Subcutaneous abdominal adipose tissue (tissue), 5 donors: ENCODE results near the gene TSPAN14.
A peak's percentile ranks its signal among the peaks of the same experiment; 100 is the strongest.

Experiments used
- H3K27ac ChIP-seq: one replicate; pipeline ENCODE4 v1.7.0; 2013; ENCODE audit warnings: low read depth, mild to moderate bottlenecking, inconsistent platforms, low read length, moderate library complexity
- H3K27me3 ChIP-seq, 5 donors: one replicate each; pipeline ENCODE4 v1.7.0; 2013; ENCODE audit warnings: low read length in 5 of 5, inconsistent platforms in 1 of 5; ENCODE audit not compliant: control insufficient read depth in 5 of 5, insufficient read depth in 4 of 5
- H3K36me3 ChIP-seq, 5 donors: one replicate each; pipeline ENCODE4 v1.7.0; 2013; ENCODE audit warnings: low read length in 5 of 5; ENCODE audit not compliant: control insufficient read depth in 5 of 5, insufficient read depth in 5 of 5
- H3K4me1 ChIP-seq, 5 donors: one replicate each; pipeline ENCODE4 v1.7.0; 2013; ENCODE audit warnings: low read length in 5 of 5, mild to moderate bottlenecking in 3 of 5, moderate library complexity in 1 of 5; ENCODE audit not compliant: control insufficient read depth in 5 of 5, insufficient read depth in 5 of 5
- H3K4me3 ChIP-seq, 5 donors: one replicate each; pipeline ENCODE4 v1.7.0; 2013; ENCODE audit warnings: low read length in 5 of 5, low read depth in 1 of 5
- H3K9ac ChIP-seq, 5 donors: one replicate each; pipeline ENCODE4 v1.7.0; 2013; ENCODE audit warnings: low read length in 5 of 5, mild to moderate bottlenecking in 4 of 5, moderate library complexity in 3 of 5
- H3K9me3 ChIP-seq, 5 donors: one replicate each; pipeline ENCODE4 v1.7.0; 2013; ENCODE audit warnings: low read length in 5 of 5; ENCODE audit not compliant: control insufficient read depth in 5 of 5
- donor health status: healthy.
- donor health status: healthy.
- donor health status: healthy.
- donor health status: healthy.
- donor health status: healthy.

Gene TSPAN14

GRCh38 chr10:80442879-80443278 lies 11.2 kb upstream of the TSPAN14 start:
- H3K36me3 ChIP-seq, result no peaks in the 10 kb centered on the region
- no peaks in the 10 kb centered on the region for H3K9me3 ChIP-seq
- H3K27ac ChIP-seq, result peak overlapping the region; percentile 74
- peaks cover 13 to 60% (median 46%) of the 10 kb centered on the region in 5 donors for H3K4me1 ChIP-seq
- H3K4me3 ChIP-seq, result no peak overlapping the region
- H3K27me3 ChIP-seq, result no peaks in the 10 kb centered on the region
- peak overlapping the region in 2 of 5 donors; percentile 23 to 43 for H3K9ac ChIP-seq

DNA sequence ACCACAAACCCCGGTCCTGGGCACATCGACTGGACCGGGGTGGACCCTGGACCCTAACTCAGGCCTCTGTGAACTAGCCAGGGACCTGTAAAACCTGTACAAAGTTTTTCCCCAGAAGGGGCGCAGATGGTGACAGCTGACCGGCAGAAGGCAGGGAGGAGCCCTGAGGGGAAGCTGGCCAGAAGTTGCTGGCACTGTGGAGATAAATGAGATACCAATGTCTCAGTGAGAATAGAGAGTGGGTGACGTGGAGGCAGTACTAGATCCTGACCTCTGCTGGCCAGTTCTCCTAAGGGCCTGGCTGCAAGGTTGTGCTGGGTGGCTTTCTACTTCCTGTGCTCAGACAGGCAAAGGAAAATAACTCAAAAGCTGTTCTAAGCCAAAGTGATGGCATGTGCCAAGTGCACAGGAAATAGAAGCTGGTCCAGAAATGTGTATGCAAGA lies 10.6 kb upstream of the TSPAN14 start:
- no peak overlapping the region for H3K4me3 ChIP-seq
- no peaks in the 10 kb centered on the region for H3K9me3 ChIP-seq
- no peaks in the 10 kb centered on the region for H3K27me3 ChIP-seq
- peak overlapping the region in 1 of 5 donors; percentile 43 for H3K9ac ChIP-seq
- H3K27ac ChIP-seq, result peak overlapping the region; percentile 74
- peaks cover 13 to 53% (median 41%) of the 10 kb centered on the region in 5 donors for H3K4me1 ChIP-seq
- H3K36me3 ChIP-seq, result no peaks in the 10 kb centered on the region

DNA sequence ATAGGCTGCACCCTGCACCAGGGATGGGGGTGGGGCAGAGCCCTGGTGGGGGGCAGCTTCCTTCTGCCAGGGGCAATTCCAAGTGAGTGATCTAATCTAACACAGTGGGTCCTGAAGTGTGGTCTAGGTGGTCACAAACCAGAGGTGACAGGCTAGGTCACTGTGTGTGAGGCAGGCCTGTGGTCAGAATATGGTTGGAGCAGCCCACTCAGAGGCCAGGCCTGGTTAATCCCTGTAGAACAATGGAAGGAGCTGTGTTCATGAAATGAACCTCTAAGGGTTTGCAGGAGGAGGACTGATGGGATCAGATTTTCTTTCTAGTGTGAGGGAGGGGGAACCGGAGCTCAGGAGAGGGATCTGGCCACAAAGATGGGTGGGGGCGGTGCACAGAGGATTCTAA lies 10.0 kb upstream of the TSPAN14 start:
- Histone ChIP-seq H3K27me3 (no peaks in the 10 kb centered on the region), H3K4me3 (no peak overlapping the region), H3K36me3 (no peaks in the 10 kb centered on the region), H3K27ac (peak overlapping the region; percentile 74), H3K9ac (peak overlapping the region in 1 of 5 donors; percentile 63), H3K4me1 (peaks cover 12 to 47% (median 35%) of the 10 kb centered on the region in 5 donors), H3K9me3 (no peaks in the 10 kb centered on the region)

GRCh38 chr10:80444646-80445319 lies 9.3 kb upstream of the TSPAN14 start:
- Histone ChIP-seq H3K4me1 (peaks cover 11 to 44% (median 33%) of the 10 kb centered on the region in 5 donors), H3K36me3 (no peaks in the 10 kb centered on the region), H3K9me3 (no peaks in the 10 kb centered on the region), H3K4me3 (no peak overlapping the region), H3K27me3 (no peaks in the 10 kb centered on the region), H3K9ac (peak overlapping the region in 1 of 5 donors; percentile 63), H3K27ac (peak overlapping the region; percentile 74)

GRCh38 chr10:80447436-80448190 lies 6.5 kb upstream of the TSPAN14 start:
- peaks cover 12 to 34% (median 28%) of the 10 kb centered on the region in 5 donors for H3K4me1 ChIP-seq

GRCh38 chr10:80448209-80448942 lies 5.7 kb upstream of the TSPAN14 start:
- Histone ChIP-seq H3K4me3 (no peak overlapping the region), H3K27me3 (no peaks in the 10 kb centered on the region), H3K9ac (no peak overlapping the region), H3K9me3 (peaks cover 0 to 6% (median 0%) of the 10 kb centered on the region in 5 donors), H3K36me3 (no peaks in the 10 kb centered on the region), H3K27ac (no peak overlapping the region), H3K4me1 (peaks cover 11 to 36% (median 26%) of the 10 kb centered on the region in 5 donors)

More at GRCh38 chr10:80447436-80448190, 6.5 kb upstream of the TSPAN14 start:
- no peak overlapping the region for H3K27ac ChIP-seq
- no peaks in the 10 kb centered on the region for H3K36me3 ChIP-seq
- no peak overlapping the region for H3K9ac ChIP-seq
- no peaks in the 10 kb centered on the region for H3K27me3 ChIP-seq
- H3K9me3 ChIP-seq, result peaks cover 0 to 6% (median 0%) of the 10 kb centered on the region in 5 donors
- H3K4me3 ChIP-seq, result no peak overlapping the region

DNA sequence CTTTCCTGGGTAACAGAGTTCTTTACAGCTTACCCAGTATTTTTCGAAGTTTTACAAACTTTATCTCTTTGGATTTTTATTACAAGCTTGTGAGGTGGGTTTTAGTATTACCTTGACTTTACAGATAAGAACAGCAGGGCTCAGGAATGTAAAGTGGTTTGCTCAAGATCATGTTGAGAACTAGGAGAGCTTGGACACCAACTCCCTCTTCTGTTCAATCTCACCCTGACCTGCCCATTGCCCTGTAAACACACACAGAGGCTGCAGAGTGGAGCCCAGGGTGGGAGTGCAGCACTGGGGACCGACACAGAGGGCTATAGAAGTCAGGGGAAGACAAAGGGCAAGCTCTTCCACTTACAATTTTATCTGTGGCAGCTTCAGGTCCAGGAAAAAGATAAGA lies 4.6 kb upstream of the TSPAN14 start:
- H3K9ac ChIP-seq, result no peak overlapping the region

DNA sequence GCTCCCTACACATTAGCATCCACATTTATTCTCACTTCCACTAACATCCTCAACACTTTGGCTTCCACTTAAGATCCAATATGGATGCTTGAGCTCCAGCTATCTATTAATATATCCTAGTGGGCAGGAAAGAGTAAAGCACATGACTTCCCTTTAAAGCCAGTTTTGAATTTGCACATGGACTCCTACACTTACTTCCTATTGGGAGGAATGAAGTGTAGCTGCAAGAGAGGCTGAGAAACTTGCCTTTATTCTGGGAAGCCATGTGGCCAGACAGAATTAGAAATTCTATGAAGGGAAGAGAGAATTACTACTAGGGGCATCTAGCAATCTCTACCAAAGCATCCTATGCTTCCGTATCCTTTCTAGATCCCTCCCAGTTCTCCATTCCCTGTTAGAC lies 3.0 kb upstream of the TSPAN14 start:
- H3K4me1 ChIP-seq, result peaks cover 4 to 30% (median 20%) of the 10 kb centered on the region in 5 donors
- H3K9me3 ChIP-seq, result peaks cover 0 to 6% (median 0%) of the 10 kb centered on the region in 5 donors
- H3K4me3 ChIP-seq, result no peak overlapping the region
- H3K27me3 ChIP-seq, result no peaks in the 10 kb centered on the region
- H3K36me3 ChIP-seq, result no peaks in the 10 kb centered on the region
- H3K27ac ChIP-seq, result no peak overlapping the region
- H3K9ac ChIP-seq, result no peak overlapping the region

More for the DNA sequence above, 4.6 kb upstream of the TSPAN14 start:
- peaks cover 6 to 28% (median 18%) of the 10 kb centered on the region in 5 donors for H3K4me1 ChIP-seq
- no peak overlapping the region for H3K4me3 ChIP-seq
- no peaks in the 10 kb centered on the region for H3K36me3 ChIP-seq
- peaks cover 0 to 6% (median 0%) of the 10 kb centered on the region in 5 donors for H3K9me3 ChIP-seq
- no peaks in the 10 kb centered on the region for H3K27me3 ChIP-seq
- no peak overlapping the region for H3K27ac ChIP-seq

GRCh38 chr10:80452069-80452468 lies 2.0 kb upstream of the TSPAN14 start:
- peaks cover 0 to 6% (median 0%) of the 10 kb centered on the region in 5 donors for H3K9me3 ChIP-seq
- no peak overlapping the region for H3K9ac ChIP-seq
- H3K27ac ChIP-seq, result no peak overlapping the region
- peaks cover 6 to 39% (median 29%) of the 10 kb centered on the region in 5 donors for H3K4me1 ChIP-seq
- H3K27me3 ChIP-seq, result no peaks in the 10 kb centered on the region
- no peaks in the 10 kb centered on the region for H3K36me3 ChIP-seq
- H3K4me3 ChIP-seq, result no peak overlapping the region
